Chondrocyte (in vitro differentiated cells): ENCODE data around the gene HDHD5. TPM values are rescaled to one million over a fixed set of nuclear protein-coding genes. Genes with fewer than 3 reads are reported as not detected.

Experiments used
- DNase-seq: peaks from one replicate; pipeline ENCODE4 v3.0.0; 2021; ENCODE audit warnings: mixed read lengths, low spot score
- H3K27ac Mint-ChIP-seq: one replicate; pipeline ENCODE4 v1.8.0; 2021; ENCODE audit warnings: mild to moderate bottlenecking, moderate library complexity, mixed read lengths; ENCODE audit not compliant: unreplicated experiment
- H3K27me3 Mint-ChIP-seq: 2 replicates; pipeline ENCODE4 v1.8.0; 2021; ENCODE audit warnings: low read depth, mixed read lengths
- H3K36me3 Mint-ChIP-seq: 2 replicates; pipeline ENCODE4 v1.8.0; 2021; ENCODE audit warnings: low read depth, mixed read lengths
- H3K4me1 Mint-ChIP-seq: 2 replicates; pipeline ENCODE4 v1.8.0; 2021; ENCODE audit warnings: low read depth, mild to moderate bottlenecking, mixed read lengths
- H3K4me3 Mint-ChIP-seq: one replicate; pipeline ENCODE4 v1.8.0; 2021; ENCODE audit warnings: mild to moderate bottlenecking, moderate library complexity, mixed read lengths; ENCODE audit not compliant: unreplicated experiment
- H3K9me3 Mint-ChIP-seq: 2 replicates; pipeline ENCODE4 v1.8.0; 2021; ENCODE audit warnings: low read depth, mixed read lengths
- CTCF ChIP-seq: fragments of 200-600 bp; sonication (generic); IDR thresholded peaks from 2 replicates; pipeline ENCODE4 v1.5.0; 2021; ENCODE audit warnings: antibody characterized with exemption, mild to moderate bottlenecking, moderate library complexity
- total RNA-seq: library from RNA; stranded (reverse); gene quantifications from 3 replicates; pipeline ENCODE4 v1.2.1, GENCODE V29; 2021

HDHD5 gene
- total RNA-seq, 1 donor from 2014 or later, result 30.8 TPM

- Mint-ChIP-seq H3K27ac (no peak overlapping the region), H3K4me3 (no peak overlapping the region), H3K36me3 (peaks cover 8% of the 10 kb centered on the region), H3K27me3 (no peaks in the 10 kb centered on the region), H3K4me1 (no peaks in the 10 kb centered on the region), H3K9me3 (no peaks in the 10 kb centered on the region)
- no peak for TF ChIP-seq CTCF
- peak; percentile 84 for DNase-seq
Observed at GRCh38 chr22:17108256-17109112, 50.6 kb downstream of the HDHD5 start.

GRCh38 chr22:17107547-17107810 lies 51.6 kb downstream of the HDHD5 start:
- no peak for TF ChIP-seq CTCF
- DNase-seq, result no peak
- Mint-ChIP-seq H3K27me3 (no peaks in the 10 kb centered on the region), H3K9me3 (no peaks in the 10 kb centered on the region), H3K4me1 (no peaks in the 10 kb centered on the region), H3K36me3 (peaks cover 13% of the 10 kb centered on the region), H3K27ac (no peak overlapping the region), H3K4me3 (no peak overlapping the region)

GRCh38 chr22:17106785-17107546 lies 52.1 kb downstream of the HDHD5 start:
- no peak for TF ChIP-seq CTCF
- Mint-ChIP-seq H3K4me1 (no peaks in the 10 kb centered on the region), H3K27ac (no peak overlapping the region), H3K4me3 (no peak overlapping the region), H3K9me3 (no peaks in the 10 kb centered on the region), H3K27me3 (no peaks in the 10 kb centered on the region), H3K36me3 (peaks cover 19% of the 10 kb centered on the region)
- no peak for DNase-seq

GRCh38 chr22:17106161-17106784 lies 52.8 kb downstream of the HDHD5 start:
- no peak overlapping the region for H3K27ac Mint-ChIP-seq
- H3K36me3 Mint-ChIP-seq, result peaks cover 25% of the 10 kb centered on the region
- no peak overlapping the region for H3K4me3 Mint-ChIP-seq
- H3K4me1 Mint-ChIP-seq, result no peaks in the 10 kb centered on the region
- H3K27me3 Mint-ChIP-seq, result no peaks in the 10 kb centered on the region
- TF ChIP-seq CTCF, result no peak
- DNase-seq, result no peak
- H3K9me3 Mint-ChIP-seq, result no peaks in the 10 kb centered on the region
